ENCODE measurements around the gene FCHO2.

Gene FCHO2

DNA sequence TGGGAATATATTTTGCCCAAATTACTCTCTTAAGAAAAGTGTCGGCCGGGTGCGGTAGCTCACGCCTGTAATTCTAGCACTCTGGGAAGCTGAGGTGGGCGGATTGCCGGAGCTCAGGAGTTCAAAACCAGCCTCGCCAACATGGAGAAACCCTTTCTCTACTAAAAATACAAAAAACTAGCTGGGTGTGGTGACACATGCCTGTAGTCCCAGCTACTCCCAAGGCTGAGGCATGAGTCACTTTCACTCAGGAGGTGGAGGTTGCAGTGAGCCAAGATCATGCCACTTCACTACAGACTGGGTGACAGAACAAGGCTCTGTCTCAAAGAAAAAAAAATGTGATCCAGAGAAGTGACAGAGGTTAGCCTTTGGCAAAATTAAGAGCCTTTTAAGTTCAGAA, 138.1 kb downstream of the FCHO2 start:
- peaks cover 3% of the 10 kb centered on the region for H3K36me3 Mint-ChIP-seq
- no peaks in the 10 kb centered on the region for H3K4me1 Mint-ChIP-seq
- ATAC-seq (ENCODE audit: low read depth) (no peak), DNase-seq (ENCODE audit: low spot score in 2 of 2) (no peak)
- no peak overlapping the region for H3K4me3 Mint-ChIP-seq
- H3K27ac Mint-ChIP-seq = no peak overlapping the region
- peaks cover 3% of the 10 kb centered on the region for H3K9me3 Mint-ChIP-seq
- H3K27me3 Mint-ChIP-seq = no peaks in the 10 kb centered on the region

DNA sequence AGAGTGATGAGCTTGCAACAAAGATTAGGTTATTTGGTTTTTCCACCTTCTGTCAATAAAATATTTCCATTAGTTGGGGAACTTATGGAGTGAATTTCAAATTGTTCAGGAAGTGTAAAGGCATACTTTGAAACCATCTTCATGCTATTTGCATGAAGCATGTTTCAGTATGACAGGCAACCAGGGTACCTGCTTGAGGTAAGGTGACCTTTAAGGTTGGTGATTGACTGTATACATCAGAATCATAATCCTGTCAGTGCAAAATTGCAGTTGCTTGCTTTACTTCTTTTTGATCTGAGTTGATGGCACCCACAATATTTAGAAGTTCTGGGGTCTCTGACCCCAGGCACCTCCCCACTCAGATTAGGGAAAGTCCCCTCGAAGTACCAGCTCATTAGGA, 138.6 kb downstream of the FCHO2 start:
- Mint-ChIP-seq H3K36me3 (peaks cover 3% of the 10 kb centered on the region), H3K27ac (no peak overlapping the region), H3K4me1 (no peaks in the 10 kb centered on the region), H3K4me3 (no peak overlapping the region), H3K9me3 (peaks cover 3% of the 10 kb centered on the region), H3K27me3 (no peaks in the 10 kb centered on the region)
- DNase-seq (ENCODE audit: low spot score in 2 of 2) = no peak
- ATAC-seq (ENCODE audit: low read depth) = no peak

- Mint-ChIP-seq H3K9me3 (peaks cover 3% of the 10 kb centered on the region), H3K4me1 (no peaks in the 10 kb centered on the region), H3K27ac (no peak overlapping the region), H3K4me3 (no peak overlapping the region), H3K27me3 (no peaks in the 10 kb centered on the region), H3K36me3 (peaks cover 2% of the 10 kb centered on the region)
- ATAC-seq (ENCODE audit: low read depth) (no peak), DNase-seq (ENCODE audit: low spot score in 2 of 2) (no peak)
Observed at GRCh38 chr5:73095564-73096238, 139.9 kb downstream of the FCHO2 start.

DNA sequence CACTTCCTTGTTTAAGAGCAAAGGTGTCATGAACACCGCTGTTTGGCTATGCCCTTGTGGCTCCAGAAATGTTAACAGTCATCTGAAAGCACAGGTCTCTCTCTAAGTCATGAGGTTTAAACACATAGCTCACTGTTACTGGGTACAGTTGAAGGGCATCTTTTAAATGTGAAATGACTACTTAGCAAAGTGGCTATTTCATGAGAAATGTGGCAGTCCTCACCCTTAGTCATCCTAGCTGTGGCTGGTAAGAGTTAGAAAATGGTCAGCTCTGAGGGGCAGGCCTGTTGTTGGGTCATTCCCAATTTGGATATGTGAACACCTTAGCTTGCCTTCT, 140.4 kb downstream of the FCHO2 start:
- no peaks in the 10 kb centered on the region for H3K4me1 Mint-ChIP-seq
- DNase-seq (ENCODE audit: low spot score in 2 of 2) = no peak
- H3K36me3 Mint-ChIP-seq = peaks cover under 1% of the 10 kb centered on the region
- H3K9me3 Mint-ChIP-seq = peaks cover 3% of the 10 kb centered on the region
- ATAC-seq (ENCODE audit: low read depth) = no peak
- H3K4me3 Mint-ChIP-seq = no peak overlapping the region
- H3K27ac Mint-ChIP-seq = no peak overlapping the region
- H3K27me3 Mint-ChIP-seq = no peaks in the 10 kb centered on the region

DNA sequence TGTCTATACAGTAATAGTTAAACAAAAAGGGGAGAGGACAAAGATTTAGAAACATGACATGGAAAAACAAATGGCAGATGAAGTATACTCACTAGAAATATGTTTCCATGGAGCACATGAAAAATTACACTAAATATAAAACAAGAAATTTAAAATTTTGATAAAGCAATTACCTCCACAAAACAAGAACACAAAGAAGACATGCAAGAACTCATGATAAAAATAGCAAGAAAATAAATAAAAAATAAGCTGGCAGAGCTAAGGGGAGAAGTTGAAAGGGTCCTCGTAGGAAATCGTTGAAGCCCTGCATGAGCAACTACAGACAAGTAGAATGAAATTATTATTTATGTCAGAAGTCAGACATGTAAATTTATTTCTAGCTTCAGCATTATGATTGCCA, 141.9 kb downstream of the FCHO2 start:
- DNase-seq (ENCODE audit: low spot score in 2 of 2) (no peak), ATAC-seq (ENCODE audit: low read depth) (no peak)
- no peak overlapping the region for H3K27ac Mint-ChIP-seq
- H3K27me3 Mint-ChIP-seq = no peaks in the 10 kb centered on the region
- no peaks in the 10 kb centered on the region for H3K36me3 Mint-ChIP-seq
- H3K4me1 Mint-ChIP-seq = no peaks in the 10 kb centered on the region
- H3K4me3 Mint-ChIP-seq = no peak overlapping the region
- H3K9me3 Mint-ChIP-seq = peaks cover 3% of the 10 kb centered on the region

- no peaks in the 10 kb centered on the region for H3K36me3 Mint-ChIP-seq
- ATAC-seq (ENCODE audit: low read depth) (peak; percentile 35), DNase-seq (ENCODE audit: low spot score in 2 of 2) (no peak)
- H3K4me3 Mint-ChIP-seq = no peak overlapping the region
- H3K9me3 Mint-ChIP-seq = peaks cover 3% of the 10 kb centered on the region
- H3K4me1 Mint-ChIP-seq = no peaks in the 10 kb centered on the region
- peaks cover 1% of the 10 kb centered on the region for H3K27me3 Mint-ChIP-seq
- no peak overlapping the region for H3K27ac Mint-ChIP-seq
Observed at GRCh38 chr5:73100109-73100508, 144.3 kb downstream of the FCHO2 start.

GRCh38 chr5:73103870-73104299, 148.0 kb downstream of the FCHO2 start:
- H3K27ac Mint-ChIP-seq = no peak overlapping the region
- ATAC-seq (ENCODE audit: low read depth) = no peak
- H3K9me3 Mint-ChIP-seq = peaks cover 2% of the 10 kb centered on the region
- H3K4me3 Mint-ChIP-seq = no peak overlapping the region
- no peaks in the 10 kb centered on the region for H3K36me3 Mint-ChIP-seq
- H3K4me1 Mint-ChIP-seq = no peaks in the 10 kb centered on the region
- DNase-seq (ENCODE audit: low spot score in 2 of 2) = no peak
- H3K27me3 Mint-ChIP-seq = peaks cover 3% of the 10 kb centered on the region

DNA sequence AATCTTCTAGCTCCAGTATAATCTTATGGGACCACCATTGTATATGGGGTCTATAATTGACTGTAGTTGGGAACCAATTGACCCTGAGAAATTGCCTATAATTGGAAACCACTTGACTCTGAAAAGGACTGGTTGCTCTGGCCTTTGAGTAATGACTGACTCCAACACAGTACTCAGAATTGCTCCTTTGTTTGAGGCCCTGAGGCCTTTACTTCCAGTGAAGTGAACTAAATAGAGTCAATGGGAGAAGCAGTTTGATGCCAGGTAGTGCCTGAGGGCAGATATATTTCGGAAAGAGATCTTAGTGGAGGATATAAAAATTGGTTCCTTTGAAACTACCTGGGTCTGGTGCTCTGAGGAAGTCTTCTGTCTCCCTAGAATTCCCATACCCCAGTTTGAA, 148.5 kb downstream of the FCHO2 start:
- Mint-ChIP-seq H3K4me1 (no peaks in the 10 kb centered on the region), H3K27ac (no peak overlapping the region), H3K36me3 (no peaks in the 10 kb centered on the region), H3K9me3 (peaks cover 2% of the 10 kb centered on the region), H3K4me3 (no peak overlapping the region), H3K27me3 (peaks cover 3% of the 10 kb centered on the region)
- DNase-seq (ENCODE audit: low spot score in 2 of 2) (no peak), ATAC-seq (ENCODE audit: low read depth) (no peak)

- DNase-seq (ENCODE audit: low spot score in 2 of 2) (no peak), ATAC-seq (ENCODE audit: low read depth) (no peak)
- Mint-ChIP-seq H3K36me3 (no peaks in the 10 kb centered on the region), H3K27ac (no peak overlapping the region), H3K4me1 (no peaks in the 10 kb centered on the region), H3K4me3 (no peak overlapping the region), H3K27me3 (peaks cover 6% of the 10 kb centered on the region), H3K9me3 (peaks cover 2% of the 10 kb centered on the region)
Observed at GRCh38 chr5:73106335-73106734, 150.5 kb downstream of the FCHO2 start.

DNA sequence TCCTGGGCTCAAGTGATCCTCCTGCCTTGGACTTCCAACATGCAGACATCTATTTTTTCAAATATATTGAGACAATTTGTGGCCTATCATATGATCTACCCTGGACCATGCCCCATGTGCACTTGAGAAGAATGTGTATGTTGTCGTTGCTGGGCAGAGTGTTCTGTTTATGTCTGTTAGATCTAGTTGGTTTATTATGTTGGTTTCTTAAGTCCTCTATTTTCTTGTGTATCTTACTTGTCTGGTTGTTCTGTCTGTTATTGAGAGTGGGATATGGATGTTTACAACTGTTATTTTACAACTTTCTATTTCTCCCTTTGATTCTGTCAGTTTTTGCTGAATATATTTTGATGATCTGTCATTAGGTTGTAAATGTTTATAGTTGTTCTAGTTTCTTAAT, 154.3 kb downstream of the FCHO2 start:
- H3K4me1 Mint-ChIP-seq = no peaks in the 10 kb centered on the region
- no peak for ATAC-seq (ENCODE audit: low read depth)

DNA sequence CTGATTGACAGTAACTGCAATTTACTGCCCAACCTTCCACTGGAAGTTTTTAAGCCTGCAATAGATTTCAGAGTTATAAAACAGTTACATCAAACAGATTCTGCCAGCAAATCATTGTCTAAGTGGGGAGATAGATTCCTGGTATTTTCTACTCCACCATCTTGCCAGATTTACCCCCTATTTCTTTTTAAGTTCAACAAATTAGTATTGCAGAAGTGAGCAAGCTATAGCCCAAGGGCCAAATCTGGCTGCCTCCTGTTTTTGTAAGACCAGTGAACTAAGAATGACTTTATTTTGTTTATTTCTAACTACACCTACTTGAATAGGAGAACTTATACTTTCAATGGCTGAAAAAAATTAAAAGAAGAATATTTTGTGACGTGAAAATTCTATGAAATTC, 155.7 kb downstream of the FCHO2 start:
- no peaks in the 10 kb centered on the region for H3K36me3 Mint-ChIP-seq
- no peak for ATAC-seq (ENCODE audit: low read depth)

More for the DNA sequence above, 154.3 kb downstream of the FCHO2 start:
- Mint-ChIP-seq H3K9me3 (peaks cover 2% of the 10 kb centered on the region), H3K36me3 (no peaks in the 10 kb centered on the region), H3K27ac (no peak overlapping the region), H3K4me3 (no peak overlapping the region), H3K27me3 (peaks cover 14% of the 10 kb centered on the region)
- no peak for DNase-seq (ENCODE audit: low spot score in 2 of 2)

DNA sequence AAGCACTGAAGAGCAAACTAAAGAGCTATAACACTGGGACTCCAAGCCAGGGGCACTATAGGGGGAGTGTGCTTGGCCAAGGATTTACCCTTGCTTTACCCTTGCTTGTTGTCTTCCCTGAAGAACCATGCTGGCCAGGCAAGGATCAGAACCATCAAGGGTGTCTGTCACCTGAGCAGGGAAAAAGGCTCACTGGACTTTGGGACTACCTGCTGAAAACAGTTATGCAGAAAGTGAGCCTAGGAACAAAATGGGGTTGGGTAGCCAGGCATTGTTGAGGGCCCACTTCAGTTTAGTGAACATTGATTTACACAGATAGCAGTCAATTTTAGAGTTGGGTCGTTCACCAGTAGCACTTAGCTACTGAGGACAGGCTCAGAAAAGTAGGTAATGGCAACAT, 156.5 kb downstream of the FCHO2 start:
- Mint-ChIP-seq H3K36me3 (peaks cover 2% of the 10 kb centered on the region), H3K27ac (no peak overlapping the region), H3K9me3 (peaks cover 3% of the 10 kb centered on the region), H3K4me1 (no peaks in the 10 kb centered on the region), H3K4me3 (no peak overlapping the region), H3K27me3 (peaks cover 20% of the 10 kb centered on the region)
- ATAC-seq (ENCODE audit: low read depth) (no peak), DNase-seq (ENCODE audit: low spot score in 2 of 2) (no peak)

More for the DNA sequence above, 155.7 kb downstream of the FCHO2 start:
- Mint-ChIP-seq H3K27me3 (peaks cover 15% of the 10 kb centered on the region), H3K4me1 (no peaks in the 10 kb centered on the region), H3K4me3 (no peak overlapping the region), H3K27ac (no peak overlapping the region), H3K9me3 (peaks cover 2% of the 10 kb centered on the region)
- DNase-seq (ENCODE audit: low spot score in 2 of 2) = no peak

- no peak overlapping the region for H3K4me3 Mint-ChIP-seq
- no peaks in the 10 kb centered on the region for H3K4me1 Mint-ChIP-seq
- H3K27ac Mint-ChIP-seq = no peak overlapping the region
- peaks cover 3% of the 10 kb centered on the region for H3K9me3 Mint-ChIP-seq
- no peak for DNase-seq (ENCODE audit: low spot score in 2 of 2)
- ATAC-seq (ENCODE audit: low read depth) = no peak
- H3K27me3 Mint-ChIP-seq = peaks cover 23% of the 10 kb centered on the region
- peaks cover 2% of the 10 kb centered on the region for H3K36me3 Mint-ChIP-seq
Observed at GRCh38 chr5:73114044-73114688, 158.3 kb downstream of the FCHO2 start.

GRCh38 chr5:73115399-73116051, 159.7 kb downstream of the FCHO2 start:
- Mint-ChIP-seq H3K9me3 (peaks cover 3% of the 10 kb centered on the region), H3K4me1 (no peaks in the 10 kb centered on the region), H3K27me3 (peaks cover 27% of the 10 kb centered on the region), H3K27ac (no peak overlapping the region), H3K36me3 (peaks cover 2% of the 10 kb centered on the region), H3K4me3 (no peak overlapping the region)
- ATAC-seq (ENCODE audit: low read depth) (no peak), DNase-seq (ENCODE audit: low spot score in 2 of 2) (no peak)

All from memory B cell (primary cell).